Measurements from ENCODE around the gene CCDC74B.
"Not testable (repeated sequence)": the region's sequence is repeated elsewhere in the genome, so short reads cannot be mapped to it uniquely, and the experiment has no call there.

Gene CCDC74B

DNA sequence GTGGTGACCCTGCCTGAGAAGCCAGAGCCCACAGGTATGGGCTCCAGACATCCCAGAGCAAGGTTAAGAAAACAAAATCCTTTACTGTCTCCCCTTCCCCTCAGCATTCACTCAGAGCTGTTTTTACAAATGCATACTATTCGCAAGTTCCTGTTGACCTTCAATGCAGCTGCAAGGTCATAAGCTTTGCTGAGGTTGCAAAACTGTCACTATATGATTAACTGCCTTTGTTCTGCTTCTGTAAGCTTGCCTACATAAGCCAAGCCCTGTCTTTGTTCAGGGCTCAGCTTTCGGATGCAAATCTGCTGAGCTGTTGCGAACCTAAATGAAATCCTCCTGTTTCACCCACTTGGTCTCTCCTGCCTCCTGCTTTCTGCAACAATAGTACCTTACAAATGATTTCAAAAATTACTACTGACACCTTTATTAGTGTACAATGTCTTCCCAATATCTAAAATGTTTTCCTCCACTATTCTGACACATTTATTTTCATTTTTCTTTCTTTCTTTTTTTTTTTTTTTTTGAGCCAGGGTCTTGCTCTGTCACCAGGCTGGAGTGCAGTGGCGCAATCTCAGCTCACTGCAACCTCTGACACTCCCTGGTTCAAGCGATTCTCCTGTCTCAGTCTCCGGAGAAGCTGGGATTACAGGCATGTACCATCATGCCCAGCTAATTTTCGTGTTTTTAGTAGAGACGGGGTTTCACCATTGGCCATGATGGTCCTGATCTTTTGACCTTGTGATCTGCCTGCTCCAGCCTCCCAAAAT lies 42.1 kb downstream of the CCDC74B start:
- DNase-seq (ENCODE audit: low read depth in 3 of 3) = not testable (repeated sequence)

Measured in stimulated activated CD4-positive, alpha-beta T cell treated with anti-CD3 and anti-CD28 coated beads, TNF-alpha, amount 100 ng/mL, for 4 hours (primary cell).